SK-N-SH (cell line): ENCODE results near the gene UBL4B. TPM values are rescaled to one million over a fixed set of nuclear protein-coding genes. Genes with fewer than 3 reads are reported as not detected.

Experiments used
- CTCF ChIA-PET: fragments of 300-600, 350-600 bp; formaldehyde crosslinking; extraction: SDS; loops from one replicate; lab custom pipeline; 2021; lab: Yijun Ruan, JAX
- POLR2A ChIA-PET: fragments of 350-600 bp; sonication (Branson Sonifier 250); formaldehyde crosslinking; extraction: SDS; loops from one replicate; lab custom pipeline; 2020; ENCODE audit warnings: antibody characterized with exemption, inconsistent platforms; lab: Yijun Ruan, JAX
- DNase-seq: peaks from one replicate; pipeline ENCODE4 v3.0.0; 2012
- H2AFZ ChIP-seq: fragments of 200-600 bp; sonication (generic); 2 replicates; pipeline ENCODE4 v1.8.1; 2016; ENCODE audit warnings: antibody characterized with exemption, mild to moderate bottlenecking, low read depth
- H3F3A ChIP-seq: fragments of 200-600 bp; sonication (generic); replicated peaks from 2 replicates; pipeline ENCODE3; 2016; ENCODE audit warnings: antibody characterized with exemption, mild to moderate bottlenecking; ENCODE audit not compliant: insufficient read depth
- H3K27ac ChIP-seq, 2 experiments: fragments of 200-500 bp in 1 of 2; fragments of 200-600 bp in 1 of 2; sonication (Bioruptor generic) in 1 of 2; sonication (generic), shearing (Covaris generic) in 1 of 2; 2 replicates each; pipeline versions ENCODE4 v1.5.1 to v1.6.1; 2014 to 2016; ENCODE audit warnings: low read depth in 2 of 2, inconsistent platforms in 1 of 2, low read length in 1 of 2, mild to moderate bottlenecking in 1 of 2, mixed read lengths in 1 of 2
- H3K27me3 ChIP-seq: fragments of 200-600 bp; sonication (generic), shearing (Covaris generic); 2 replicates; pipeline ENCODE4 v1.6.1; 2016; ENCODE audit warnings: mixed run types; ENCODE audit not compliant: insufficient read depth
- H3K36me3 ChIP-seq, 2 experiments: fragments of 200-500 bp in 1 of 2; fragments of 200-600 bp in 1 of 2; sonication (Bioruptor generic) in 1 of 2; sonication (generic) in 1 of 2; replicated peaks in 1 of 2; 2 replicates each; pipeline versions ENCODE3 to v1.5.1; 2014 to 2016; ENCODE audit warnings: low read length in 1 of 2, mild to moderate bottlenecking in 1 of 2; ENCODE audit not compliant: insufficient read depth in 2 of 2, control insufficient read depth in 1 of 2
- H3K4me1 ChIP-seq, 2 experiments: fragments of 200-500 bp in 1 of 2; fragments of 200-600 bp in 1 of 2; sonication (Bioruptor generic) in 1 of 2; sonication (generic), shearing (Covaris generic) in 1 of 2; 2 replicates each; pipeline versions ENCODE4 v1.5.1 to v1.6.1; 2014 to 2016; ENCODE audit warnings: low read depth in 1 of 2, low read length in 1 of 2, mixed run types in 1 of 2; ENCODE audit not compliant: insufficient read depth in 2 of 2, control insufficient read depth in 1 of 2
- H3K4me2 ChIP-seq: fragments of 200-600 bp; sonication (generic), shearing (Covaris generic); 2 replicates; pipeline ENCODE4 v1.6.1; 2017; ENCODE audit warnings: mixed run types
- H3K4me3 ChIP-seq, 2 experiments: fragments of 200-500 bp in 1 of 2; fragments of 200-600 bp in 1 of 2; sonication (Bioruptor generic) in 1 of 2; sonication (generic), shearing (Covaris generic) in 1 of 2; 2 replicates each; pipeline versions ENCODE4 v1.5.1 to v1.8.1; 2014 to 2016; ENCODE audit warnings: low read depth in 2 of 2, inconsistent platforms in 1 of 2, low read length in 1 of 2, mild to moderate bottlenecking in 1 of 2, mixed read lengths in 1 of 2, moderate library complexity in 1 of 2
- H3K79me2 ChIP-seq: fragments of 200-600 bp; sonication (generic); 2 replicates; pipeline ENCODE4 v1.8.1; 2017; ENCODE audit warnings: mild to moderate bottlenecking; ENCODE audit not compliant: insufficient read depth
- H3K9ac ChIP-seq: fragments of 200-600 bp; sonication (generic); 2 replicates; pipeline ENCODE4 v1.6.1; 2017; ENCODE audit warnings: mixed run types
- H3K9me2 ChIP-seq: fragments of 200-600 bp; sonication (generic); 2 replicates; pipeline ENCODE4 v1.6.1; 2017; ENCODE audit warnings: mixed run types
- H3K9me3 ChIP-seq: fragments of 200-600 bp; sonication (generic); 2 replicates; pipeline ENCODE4 v1.6.1; 2017; ENCODE audit warnings: mixed run types, mild to moderate bottlenecking, moderate library complexity
- H4K20me1 ChIP-seq: fragments of 200-600 bp; sonication (generic); 2 replicates; pipeline ENCODE4 v1.6.1; 2017; ENCODE audit warnings: mild to moderate bottlenecking, mixed run types; ENCODE audit not compliant: insufficient read depth
- CHD2 ChIP-seq: fragments of 150-350 bp; IDR thresholded peaks from 2 replicates; pipeline ENCODE4 v1.6.1; 2018; ENCODE audit warnings: low read length; ENCODE audit not compliant: partially characterized antibody
- CTCF ChIP-seq: fragments of 200-600 bp; sonication (generic); IDR thresholded peaks from 2 replicates; pipeline ENCODE4 v1.6.1; 2017; ENCODE audit warnings: antibody characterized with exemption, mild to moderate bottlenecking, moderate library complexity
- ELF1 ChIP-seq: IDR thresholded peaks from 2 replicates; pipeline ENCODE4 v1.4.0; 2012
- EP300 ChIP-seq, 2 experiments: IDR thresholded peaks; 2 replicates each; pipeline versions ENCODE4 v1.4.0 to v1.6.1; 2012; ENCODE audit warnings: borderline replicate concordance in 1 of 2, low read depth in 1 of 2, low read length in 1 of 2
- EZH2phosphoT487 ChIP-seq: fragments of 200-600 bp; sonication (generic); IDR thresholded peaks from 2 replicates; pipeline ENCODE4 v1.6.1; 2017; ENCODE audit warnings: low read depth, mixed run types, mild to moderate bottlenecking, antibody characterized with exemption, moderate library complexity, borderline replicate concordance
- FOSL2 ChIP-seq: IDR thresholded peaks from 2 replicates; pipeline ENCODE4 v1.4.0; 2012; ENCODE audit warnings: low read depth, mild to moderate bottlenecking, moderate library complexity, borderline replicate concordance
- FOXJ3 ChIP-seq: sonication (generic); formaldehyde crosslinking; IDR thresholded peaks from 2 replicates; pipeline ENCODE4 v1.5.1; 2020; ENCODE audit warnings: mild to moderate bottlenecking, missing genetic modification reagents
- FOXM1 ChIP-seq: IDR thresholded peaks from 2 replicates; pipeline ENCODE4 v1.4.0; 2012; ENCODE audit warnings: low read depth, mild to moderate bottlenecking
- GATA2 ChIP-seq: sonication (generic); formaldehyde crosslinking; IDR thresholded peaks from 2 replicates; pipeline ENCODE4 v1.5.0; 2020; ENCODE audit warnings: mild to moderate bottlenecking, missing genetic modification reagents
- IRF3 ChIP-seq: fragments of 150-350 bp; IDR thresholded peaks from 2 replicates; pipeline ENCODE4 v1.6.1; 2016; ENCODE audit warnings: mild to moderate bottlenecking, low read depth, low read length
- MAX ChIP-seq: IDR thresholded peaks from 2 replicates; pipeline ENCODE4 v1.4.0; 2012; ENCODE audit warnings: low read depth
- MEF2A ChIP-seq: IDR thresholded peaks from 2 replicates; pipeline ENCODE4 v1.4.0; 2012; ENCODE audit warnings: low read depth, borderline replicate concordance
- NFIC ChIP-seq: IDR thresholded peaks from 2 replicates; pipeline ENCODE4 v1.4.0; 2012; ENCODE audit warnings: borderline replicate concordance
- NRF1 ChIP-seq: IDR thresholded peaks from 2 replicates; pipeline ENCODE4 v1.6.1; 2012; ENCODE audit warnings: low read depth, mild to moderate bottlenecking, low read length
- PBX3 ChIP-seq: IDR thresholded peaks from 2 replicates; pipeline ENCODE4; 2012
- POLR2AphosphoS5 ChIP-seq: IDR thresholded peaks from 2 replicates; pipeline ENCODE4 v1.6.1; 2012; ENCODE audit warnings: low read depth, low read length
- RCOR1 ChIP-seq: fragments of 150-350 bp; IDR thresholded peaks from 2 replicates; pipeline ENCODE4 v1.6.1; 2017; ENCODE audit warnings: antibody characterized with exemption, low read length
- RXRA ChIP-seq: IDR thresholded peaks from 2 replicates; pipeline ENCODE4 v1.4.0; 2012; ENCODE audit warnings: low read depth, mild to moderate bottlenecking, borderline replicate concordance
- TCF12 ChIP-seq: IDR thresholded peaks from 2 replicates; pipeline ENCODE4 v1.4.0; 2012
- TEAD4 ChIP-seq: IDR thresholded peaks from 2 replicates; pipeline ENCODE4 v1.4.0; 2012; ENCODE audit warnings: mild to moderate bottlenecking, borderline replicate concordance; ENCODE audit not compliant: insufficient read depth
- USF1 ChIP-seq: IDR thresholded peaks from 2 replicates; pipeline ENCODE4 v1.4.0; 2012; ENCODE audit warnings: low read depth, borderline replicate concordance
- YY1 ChIP-seq: IDR thresholded peaks from 2 replicates; pipeline ENCODE4 v1.4.0; 2012; ENCODE audit warnings: low read depth, mild to moderate bottlenecking
- ZBTB33 ChIP-seq: IDR thresholded peaks from 2 replicates; pipeline ENCODE4 v1.4.0; 2012; ENCODE audit warnings: low read depth, borderline replicate concordance
- WGBS: methylation state at CpG from one replicate; pipeline ENCODE4 v1.1.6; 2017; ENCODE audit warnings: low lambda C conversion rate; 5-methylcytosine and 5-hydroxymethylcytosine counted together
- polyA plus RNA-seq, 3 experiments: library from polyadenylated mRNA; depleted of rRNA; stranded (reverse); fragments of >200 nt; gene quantifications; 2 replicates each; pipeline ENCODE4 v1.2.3, GENCODE V29; 2012

UBL4B gene
- polyA plus RNA-seq, 1 of the 3 experiments (the other 2 are of a cell fraction): not detected

GRCh38 chr1:110083866-110084226 is 28.4 kb upstream of the UBL4B start (continued):
- TF ChIP-seq NFIC (no peak), FOXM1 (no peak), YY1 (no peak), FOSL2 (no peak), TCF12 (no peak), RXRA (no peak), ZBTB33 (no peak), RCOR1 (no peak), NRF1 (no peak), EZH2phosphoT487 (no peak)
- TF ChIP-seq, all 33 proteins: peak for 0

- H2AFZ ChIP-seq: no peak overlapping the region
- no peak overlapping the region for H3K9ac ChIP-seq
- WGBS: 79% methylated on average over 43 of the region's 72 CpGs
- H3K79me2 ChIP-seq: no peaks in the 10 kb centered on the region
- peaks cover 0 to 38% of the 10 kb centered on the region in 2 experiments; a peak in 1 of 4 replicates for H3K4me1 ChIP-seq
- no peak overlapping the region; a peak in 1 of 4 replicates for H3K4me3 ChIP-seq
- ChIA-PET CTCF (interaction anchor here (1.3 to 51.7 kb wide), 2 partner anchors 22 to 35 kb away, joined by 6 to 1768 read pairs; partner anchors contain the start of gene STRIP1), POLR2A (no interaction called here)
- H3K27me3 ChIP-seq: no peaks in the 10 kb centered on the region
- DNase-seq: no peak
- TF ChIP-seq TEAD4 (no peak), CTCF (no peak), EP300 (IDR thresholded peaks at IDR 0.05; ENCODE audit: borderline replicate concordance in 1 of 2, low read depth in 1 of 2, low read length in 1 of 2) (no peak), FOXJ3 (CRISPR knock-in tag) (no peak), ELF1 (no peak), MAX (no peak), TCF12 (no peak), USF1 (no peak), NFIC (no peak), CHD2 (no peak), IRF3 (no peak), MEF2A (no peak), PBX3 (no peak), YY1 (no peak), EZH2phosphoT487 (no peak), GATA2 (CRISPR knock-in tag) (no peak), FOXM1 (no peak), FOSL2 (no peak), POLR2AphosphoS5 (no peak)
- no peak overlapping the region for H3K27ac ChIP-seq
- H3K36me3 ChIP-seq: no peaks in the 10 kb centered on the region
- no peaks in the 10 kb centered on the region for H3K9me2 ChIP-seq
- H3K4me2 ChIP-seq: no peak overlapping the region
- H3F3A ChIP-seq: no peaks in the 10 kb centered on the region
- no peaks in the 10 kb centered on the region for H3K9me3 ChIP-seq
- H4K20me1 ChIP-seq: no peaks in the 10 kb centered on the region
Observed at GRCh38 chr1:110084227-110085078, 27.8 kb upstream of the UBL4B start.
